OCI-LY1 (cell line): ENCODE data around the gene CTNNBL1.

ENCODE experiments used
- H2AFZ ChIP-seq: fragments of 200-600 bp; sonication (generic), shearing (Covaris generic); 2 replicates; pipeline ENCODE4 v1.6.0; 2014; ENCODE audit warnings: antibody characterized with exemption, mild to moderate bottlenecking, low read length
- H3F3A ChIP-seq: fragments of 200-600 bp; sonication (generic), shearing (Covaris generic); 2 replicates; pipeline ENCODE4 v1.6.0; 2014; ENCODE audit warnings: mild to moderate bottlenecking, antibody characterized with exemption, low read length, moderate library complexity; ENCODE audit not compliant: insufficient read depth
- H3K27ac ChIP-seq: fragments of 200-600 bp; sonication (generic); 2 replicates; pipeline ENCODE4 v1.5.1; 2014; ENCODE audit warnings: low read length, mixed run types, mild to moderate bottlenecking, low read depth; ENCODE audit not compliant: poor library complexity, severe bottlenecking
- H3K27me3 ChIP-seq: fragments of 200-600 bp; sonication (generic); 2 replicates; pipeline ENCODE4 v1.6.0; 2014; ENCODE audit warnings: antibody characterized with exemption, mild to moderate bottlenecking, low read length, moderate library complexity; ENCODE audit not compliant: insufficient read depth
- H3K36me3 ChIP-seq: fragments of 200-600 bp; sonication (generic); 2 replicates; pipeline ENCODE4 v1.6.1; 2014; ENCODE audit warnings: mild to moderate bottlenecking, antibody characterized with exemption, low read length, moderate library complexity, mixed read lengths; ENCODE audit not compliant: insufficient read depth
- H3K4me1 ChIP-seq: fragments of 200-600 bp; sonication (generic); 2 replicates; pipeline ENCODE4 v1.5.1; 2014; ENCODE audit warnings: mild to moderate bottlenecking, low read length, moderate library complexity; ENCODE audit not compliant: insufficient read depth, severe bottlenecking
- H3K4me2 ChIP-seq: fragments of 200-600 bp; sonication (generic), shearing (Covaris generic); 2 replicates; pipeline ENCODE4 v1.6.1; 2014; ENCODE audit warnings: low read length
- H3K4me3 ChIP-seq: fragments of 200-600 bp; sonication (generic); 2 replicates; pipeline ENCODE4 v1.5.1; 2014; ENCODE audit warnings: low read length, low read depth, mild to moderate bottlenecking, mixed read lengths; ENCODE audit not compliant: poor library complexity, severe bottlenecking
- H3K79me2 ChIP-seq: fragments of 200-600 bp; shearing (Covaris generic); 2 replicates; pipeline ENCODE4 v1.6.1; 2016; ENCODE audit warnings: mixed run types, low read length, mixed read lengths; ENCODE audit not compliant: insufficient read depth
- H3K9ac ChIP-seq: fragments of 200-600 bp; sonication (generic), shearing (Covaris generic); 2 replicates; pipeline ENCODE4 v1.6.1; 2014; ENCODE audit warnings: mild to moderate bottlenecking, low read length, mixed read lengths
- H3K9me2 ChIP-seq: fragments of 200-600 bp; sonication (generic), shearing (Covaris generic); 2 replicates; pipeline ENCODE4 v1.6.1; 2014; ENCODE audit warnings: low read depth, mild to moderate bottlenecking, low read length, mixed read lengths
- H3K9me3 ChIP-seq: fragments of 200-600 bp; shearing (Covaris generic); 2 replicates; pipeline ENCODE4 v1.6.1; 2014; ENCODE audit warnings: low read length, mixed read lengths
- H4K20me1 ChIP-seq: fragments of 200-600 bp; sonication (generic), shearing (Covaris generic); 2 replicates; pipeline ENCODE4 v1.6.0; 2016; ENCODE audit warnings: mild to moderate bottlenecking, low read length; ENCODE audit not compliant: insufficient read depth
- EZH2 ChIP-seq: fragments of 200-600 bp; sonication (generic), shearing (Covaris generic); IDR thresholded peaks from 2 replicates; pipeline ENCODE4 v1.8.0; 2017; ENCODE audit warnings: borderline replicate concordance, mixed run types, mild to moderate bottlenecking, antibody characterized with exemption, low read length, moderate library complexity, mixed read lengths
- TF ChIP-seq, protein P1 (sequence below): fragments of 200-600 bp; sonication (generic), shearing (Covaris generic); IDR thresholded peaks from 2 replicates; pipeline ENCODE4 v1.5.1; 2017; ENCODE audit warnings: mild to moderate bottlenecking, antibody characterized with exemption, low read length, moderate library complexity, mixed read lengths

Gene CTNNBL1

DNA sequence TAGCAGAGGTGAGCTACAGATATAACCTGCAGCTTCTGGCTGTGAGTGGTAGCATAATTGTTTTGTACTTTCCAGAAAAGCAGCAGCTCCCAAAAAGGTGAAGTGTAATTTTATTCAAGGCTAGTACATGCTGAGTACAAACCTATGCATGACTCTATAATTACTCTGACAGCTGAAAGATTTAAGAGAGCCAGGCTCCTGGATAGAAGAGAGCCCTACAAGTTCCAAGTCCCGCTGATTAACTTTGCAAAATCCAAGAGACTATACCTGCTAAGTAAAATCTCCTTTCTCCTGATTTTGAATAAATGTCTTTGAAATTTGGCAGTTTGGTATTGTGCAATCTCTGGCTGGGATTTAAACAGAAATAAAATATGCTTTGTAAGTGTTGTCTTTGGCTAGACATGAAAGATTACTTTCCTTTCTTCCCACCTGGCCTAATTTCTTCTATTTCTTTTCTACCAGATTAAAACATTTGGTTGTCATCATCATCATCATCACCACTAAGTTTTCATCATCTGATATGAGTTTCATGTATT lies 79.5 kb downstream of the CTNNBL1 start:
- Histone ChIP-seq H3K4me1 (peaks cover 25% of the 10 kb centered on the region), H3K27me3 (no peaks in the 10 kb centered on the region), H3K4me3 (no peak overlapping the region), H3K9me3 (no peaks in the 10 kb centered on the region), H3K9me2 (no peaks in the 10 kb centered on the region), H3F3A (no peaks in the 10 kb centered on the region), H2AFZ (no peak overlapping the region), H3K4me2 (no peak overlapping the region), H3K79me2 (no peaks in the 10 kb centered on the region), H3K36me3 (peaks cover 34% of the 10 kb centered on the region), H3K27ac (no peak overlapping the region), H3K9ac (no peak overlapping the region), H4K20me1 (no peaks in the 10 kb centered on the region)
- TF ChIP-seq, protein P1, sequence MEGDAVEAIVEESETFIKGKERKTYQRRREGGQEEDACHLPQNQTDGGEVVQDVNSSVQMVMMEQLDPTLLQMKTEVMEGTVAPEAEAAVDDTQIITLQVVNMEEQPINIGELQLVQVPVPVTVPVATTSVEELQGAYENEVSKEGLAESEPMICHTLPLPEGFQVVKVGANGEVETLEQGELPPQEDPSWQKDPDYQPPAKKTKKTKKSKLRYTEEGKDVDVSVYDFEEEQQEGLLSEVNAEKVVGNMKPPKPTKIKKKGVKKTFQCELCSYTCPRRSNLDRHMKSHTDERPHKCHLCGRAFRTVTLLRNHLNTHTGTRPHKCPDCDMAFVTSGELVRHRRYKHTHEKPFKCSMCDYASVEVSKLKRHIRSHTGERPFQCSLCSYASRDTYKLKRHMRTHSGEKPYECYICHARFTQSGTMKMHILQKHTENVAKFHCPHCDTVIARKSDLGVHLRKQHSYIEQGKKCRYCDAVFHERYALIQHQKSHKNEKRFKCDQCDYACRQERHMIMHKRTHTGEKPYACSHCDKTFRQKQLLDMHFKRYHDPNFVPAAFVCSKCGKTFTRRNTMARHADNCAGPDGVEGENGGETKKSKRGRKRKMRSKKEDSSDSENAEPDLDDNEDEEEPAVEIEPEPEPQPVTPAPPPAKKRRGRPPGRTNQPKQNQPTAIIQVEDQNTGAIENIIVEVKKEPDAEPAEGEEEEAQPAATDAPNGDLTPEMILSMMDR, result no peak
- TF ChIP-seq EZH2, result no peak

DNA sequence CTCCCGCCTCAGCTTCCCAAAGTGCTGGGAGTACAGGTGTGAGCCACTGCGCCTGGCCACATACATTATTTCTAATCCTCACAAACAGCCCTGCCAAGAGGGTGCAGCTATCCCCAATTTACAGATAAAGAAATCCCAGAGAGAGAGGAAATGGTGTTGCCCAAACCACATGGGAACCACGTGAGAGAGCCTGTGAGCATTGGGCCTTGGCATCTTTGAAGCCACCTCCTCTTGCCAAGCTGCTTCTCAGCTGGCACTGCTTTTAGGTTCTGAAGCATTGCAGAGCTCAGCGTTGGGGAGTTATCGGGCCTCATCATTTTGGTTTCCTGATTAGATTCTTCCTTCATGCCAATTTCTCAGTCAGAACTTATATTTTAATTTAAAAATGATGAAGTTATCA lies 80.3 kb downstream of the CTNNBL1 start:
- H3K4me1 ChIP-seq, result peaks cover 25% of the 10 kb centered on the region
- peaks cover 35% of the 10 kb centered on the region for H3K36me3 ChIP-seq
- H2AFZ ChIP-seq, result no peak overlapping the region
- no peaks in the 10 kb centered on the region for H4K20me1 ChIP-seq
- no peaks in the 10 kb centered on the region for H3K9me2 ChIP-seq
- no peak overlapping the region for H3K4me2 ChIP-seq
- no peak overlapping the region for H3K9ac ChIP-seq
- H3K27me3 ChIP-seq, result no peaks in the 10 kb centered on the region
- TF ChIP-seq, protein P1, result no peak
- TF ChIP-seq EZH2, result no peak
- no peaks in the 10 kb centered on the region for H3K79me2 ChIP-seq
- no peak overlapping the region for H3K27ac ChIP-seq
- no peak overlapping the region for H3K4me3 ChIP-seq
- no peaks in the 10 kb centered on the region for H3F3A ChIP-seq
- no peaks in the 10 kb centered on the region for H3K9me3 ChIP-seq

DNA sequence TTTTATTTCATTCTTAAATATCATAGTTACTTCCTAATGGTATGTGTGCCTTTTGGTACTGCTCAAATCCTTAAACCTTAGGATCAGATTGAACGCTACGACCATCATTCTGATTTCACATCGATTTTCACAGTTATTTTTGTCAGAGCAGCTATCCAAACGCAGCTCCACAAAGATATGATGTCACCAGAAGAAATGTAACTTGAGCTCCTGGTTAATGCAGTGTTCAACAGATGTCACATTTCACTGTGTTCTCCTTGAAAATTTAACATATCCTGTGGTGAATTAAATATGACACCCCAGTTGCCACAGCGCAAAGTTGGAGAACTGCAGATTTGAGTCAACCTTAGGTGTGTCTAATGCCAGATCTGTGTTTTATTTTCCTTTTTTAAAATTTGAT lies 81.4 kb downstream of the CTNNBL1 start:
- Histone ChIP-seq H3K27ac (no peak overlapping the region), H3F3A (no peaks in the 10 kb centered on the region), H3K4me2 (no peak overlapping the region), H3K9me2 (no peaks in the 10 kb centered on the region), H3K9me3 (no peaks in the 10 kb centered on the region), H3K36me3 (peaks cover 30% of the 10 kb centered on the region), H3K9ac (no peak overlapping the region), H3K27me3 (no peaks in the 10 kb centered on the region), H2AFZ (no peak overlapping the region), H4K20me1 (no peaks in the 10 kb centered on the region), H3K4me1 (peaks cover 25% of the 10 kb centered on the region), H3K4me3 (no peak overlapping the region), H3K79me2 (no peaks in the 10 kb centered on the region)
- TF ChIP-seq, protein P1, result no peak
- no peak for TF ChIP-seq EZH2
